Measurements from ENCODE around the gene EHMT2. TPM values are rescaled to one million over a fixed set of nuclear protein-coding genes. Genes with fewer than 3 reads are reported as not detected.

Gene EHMT2
- total and polyA plus RNA-seq, 4 donors, result 7.9 to 21.4 (median 10.6) TPM

DNA sequence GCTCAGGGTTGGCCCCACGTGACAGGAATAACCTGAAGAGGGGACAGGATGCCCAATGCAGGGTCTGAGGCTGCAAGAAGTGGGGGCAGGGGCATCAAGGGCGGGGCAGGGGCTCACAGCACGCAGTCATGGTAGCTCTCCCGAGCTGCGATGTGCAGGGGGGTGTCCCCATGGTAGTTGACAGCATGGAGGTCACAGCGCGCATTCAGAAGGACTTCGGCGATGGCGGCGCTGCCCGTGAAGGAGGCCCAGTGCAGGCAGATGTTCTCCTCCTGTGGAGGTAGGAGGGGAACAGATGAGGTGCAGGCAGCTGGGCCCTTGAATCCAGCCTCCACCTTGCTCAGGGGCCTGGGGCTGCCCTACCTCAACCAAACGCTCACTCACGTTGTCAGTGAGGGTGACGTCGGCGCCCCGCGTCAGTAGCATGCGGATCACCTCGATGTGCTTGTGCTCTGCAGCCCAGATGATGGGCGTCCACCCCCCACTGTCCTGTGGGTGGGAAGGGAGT is 12.9 kb downstream of the EHMT2 start:
- no peaks in the 10 kb centered on the region for H3K9me3 ChIP-seq (ENCODE audit: control insufficient read depth in 4 of 4, low read length in 3 of 4)
- H3K27me3 ChIP-seq (ENCODE audit: control insufficient read depth in 4 of 4, insufficient read depth in 4 of 4, low read length in 3 of 4), result no peaks in the 10 kb centered on the region
- TF ChIP-seq HNF4A (conservative IDR thresholded peaks at IDR 0.05) (no peak), HNF4G (IDR thresholded peaks at IDR 0.05) (no peak), NR2F2 (IDR thresholded peaks at IDR 0.05) (no peak), TAF1 (conservative IDR thresholded peaks at IDR 0.05) (no peak), YY1 (IDR thresholded peaks at IDR 0.05) (no peak), RXRA (IDR thresholded peaks at IDR 0.05) (no peak), ZBTB33 (IDR thresholded peaks at IDR 0.05) (no peak), MAX (IDR thresholded peaks at IDR 0.05) (no peak), FOXA1 (IDR thresholded peaks at IDR 0.05) (no peak)
- TF ChIP-seq, protein P1, sequence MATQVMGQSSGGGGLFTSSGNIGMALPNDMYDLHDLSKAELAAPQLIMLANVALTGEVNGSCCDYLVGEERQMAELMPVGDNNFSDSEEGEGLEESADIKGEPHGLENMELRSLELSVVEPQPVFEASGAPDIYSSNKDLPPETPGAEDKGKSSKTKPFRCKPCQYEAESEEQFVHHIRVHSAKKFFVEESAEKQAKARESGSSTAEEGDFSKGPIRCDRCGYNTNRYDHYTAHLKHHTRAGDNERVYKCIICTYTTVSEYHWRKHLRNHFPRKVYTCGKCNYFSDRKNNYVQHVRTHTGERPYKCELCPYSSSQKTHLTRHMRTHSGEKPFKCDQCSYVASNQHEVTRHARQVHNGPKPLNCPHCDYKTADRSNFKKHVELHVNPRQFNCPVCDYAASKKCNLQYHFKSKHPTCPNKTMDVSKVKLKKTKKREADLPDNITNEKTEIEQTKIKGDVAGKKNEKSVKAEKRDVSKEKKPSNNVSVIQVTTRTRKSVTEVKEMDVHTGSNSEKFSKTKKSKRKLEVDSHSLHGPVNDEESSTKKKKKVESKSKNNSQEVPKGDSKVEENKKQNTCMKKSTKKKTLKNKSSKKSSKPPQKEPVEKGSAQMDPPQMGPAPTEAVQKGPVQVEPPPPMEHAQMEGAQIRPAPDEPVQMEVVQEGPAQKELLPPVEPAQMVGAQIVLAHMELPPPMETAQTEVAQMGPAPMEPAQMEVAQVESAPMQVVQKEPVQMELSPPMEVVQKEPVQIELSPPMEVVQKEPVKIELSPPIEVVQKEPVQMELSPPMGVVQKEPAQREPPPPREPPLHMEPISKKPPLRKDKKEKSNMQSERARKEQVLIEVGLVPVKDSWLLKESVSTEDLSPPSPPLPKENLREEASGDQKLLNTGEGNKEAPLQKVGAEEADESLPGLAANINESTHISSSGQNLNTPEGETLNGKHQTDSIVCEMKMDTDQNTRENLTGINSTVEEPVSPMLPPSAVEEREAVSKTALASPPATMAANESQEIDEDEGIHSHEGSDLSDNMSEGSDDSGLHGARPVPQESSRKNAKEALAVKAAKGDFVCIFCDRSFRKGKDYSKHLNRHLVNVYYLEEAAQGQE (IDR thresholded peaks at IDR 0.05), result no peak
- TF ChIP-seq, protein P2, sequence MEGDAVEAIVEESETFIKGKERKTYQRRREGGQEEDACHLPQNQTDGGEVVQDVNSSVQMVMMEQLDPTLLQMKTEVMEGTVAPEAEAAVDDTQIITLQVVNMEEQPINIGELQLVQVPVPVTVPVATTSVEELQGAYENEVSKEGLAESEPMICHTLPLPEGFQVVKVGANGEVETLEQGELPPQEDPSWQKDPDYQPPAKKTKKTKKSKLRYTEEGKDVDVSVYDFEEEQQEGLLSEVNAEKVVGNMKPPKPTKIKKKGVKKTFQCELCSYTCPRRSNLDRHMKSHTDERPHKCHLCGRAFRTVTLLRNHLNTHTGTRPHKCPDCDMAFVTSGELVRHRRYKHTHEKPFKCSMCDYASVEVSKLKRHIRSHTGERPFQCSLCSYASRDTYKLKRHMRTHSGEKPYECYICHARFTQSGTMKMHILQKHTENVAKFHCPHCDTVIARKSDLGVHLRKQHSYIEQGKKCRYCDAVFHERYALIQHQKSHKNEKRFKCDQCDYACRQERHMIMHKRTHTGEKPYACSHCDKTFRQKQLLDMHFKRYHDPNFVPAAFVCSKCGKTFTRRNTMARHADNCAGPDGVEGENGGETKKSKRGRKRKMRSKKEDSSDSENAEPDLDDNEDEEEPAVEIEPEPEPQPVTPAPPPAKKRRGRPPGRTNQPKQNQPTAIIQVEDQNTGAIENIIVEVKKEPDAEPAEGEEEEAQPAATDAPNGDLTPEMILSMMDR (IDR thresholded peaks at IDR 0.05; ENCODE audit: low read depth, low read length, missing input control), result no peak
- H3K9ac ChIP-seq (ENCODE audit: low read depth in 1 of 2, low read length in 2 of 2), result no peak overlapping the region
- no peak overlapping the region for H3K4me3 ChIP-seq (ENCODE audit: low read depth in 1 of 3, low read length in 3 of 3)
- peaks cover 21 to 84% (median 37%) of the 10 kb centered on the region in 4 donors for H3K36me3 ChIP-seq (ENCODE audit: control insufficient read depth in 4 of 4, insufficient read depth in 3 of 4, low read depth in 1 of 4, low read length in 3 of 4)
- no peak for DNase-seq (ENCODE audit: low spot score)
- no peaks in the 10 kb centered on the region for H3K4me1 ChIP-seq (ENCODE audit: control insufficient read depth in 4 of 4, insufficient read depth in 4 of 4, low read length in 3 of 4)
- WGBS, result 98% methylated on average over 22 of the region's 22 CpGs
- H3K27ac ChIP-seq (ENCODE audit: low read depth in 1 of 2, low read length in 2 of 2), result no peak overlapping the region

DNA sequence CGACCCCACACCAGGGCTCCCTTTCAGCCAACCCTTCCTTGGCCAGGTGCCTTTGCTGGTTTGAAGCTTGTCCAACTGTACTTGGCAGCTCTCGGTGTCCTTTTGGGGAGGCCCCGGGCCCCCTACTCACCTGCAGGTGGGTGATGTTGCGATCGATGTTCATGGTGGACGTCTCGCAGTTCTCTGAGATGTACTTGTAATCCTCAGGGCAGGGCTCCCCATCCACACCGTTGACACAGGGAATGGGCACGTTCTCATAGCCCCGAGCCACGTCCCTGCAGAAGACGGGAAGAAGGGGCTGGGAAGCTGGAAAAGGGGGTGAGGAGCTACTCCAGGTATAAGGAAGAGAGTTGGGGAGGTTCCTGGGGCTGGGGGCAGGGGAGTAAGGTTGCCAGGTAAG is 13.8 kb downstream of the EHMT2 start:
- Histone ChIP-seq H3K36me3 (ENCODE audit: control insufficient read depth in 4 of 4, insufficient read depth in 3 of 4, low read depth in 1 of 4, low read length in 3 of 4) (peaks cover 21 to 76% (median 36%) of the 10 kb centered on the region in 4 donors), H3K9me3 (ENCODE audit: control insufficient read depth in 4 of 4, low read length in 3 of 4) (no peaks in the 10 kb centered on the region), H3K9ac (ENCODE audit: low read depth in 1 of 2, low read length in 2 of 2) (no peak overlapping the region), H3K27ac (ENCODE audit: low read depth in 1 of 2, low read length in 2 of 2) (no peak overlapping the region), H3K4me1 (ENCODE audit: control insufficient read depth in 4 of 4, insufficient read depth in 4 of 4, low read length in 3 of 4) (no peaks in the 10 kb centered on the region), H3K4me3 (ENCODE audit: low read depth in 1 of 3, low read length in 3 of 3) (no peak overlapping the region), H3K27me3 (ENCODE audit: control insufficient read depth in 4 of 4, insufficient read depth in 4 of 4, low read length in 3 of 4) (no peaks in the 10 kb centered on the region)
- WGBS, result 96% methylated on average over 12 of the region's 12 CpGs
- no peak for DNase-seq (ENCODE audit: low spot score)
- no peak for TF ChIP-seq JUND (IDR thresholded peaks at IDR 0.05)
- TF ChIP-seq, protein P1 (IDR thresholded peaks at IDR 0.05), result no peak
- no peak for TF ChIP-seq FOXA2 (IDR thresholded peaks at IDR 0.05)
- TF ChIP-seq GABPA (IDR thresholded peaks at IDR 0.05 in 1 of 2, conservative IDR thresholded peaks at IDR 0.05 in 1 of 2), result no peak
- TF ChIP-seq HNF4G (IDR thresholded peaks at IDR 0.05), result no peak
- TF ChIP-seq, protein P2 (IDR thresholded peaks at IDR 0.05; ENCODE audit: low read depth, low read length, missing input control), result no peak
- no peak for TF ChIP-seq HNF4A (conservative IDR thresholded peaks at IDR 0.05)
- TF ChIP-seq NR2F2 (IDR thresholded peaks at IDR 0.05), result no peak
- no peak for TF ChIP-seq ZBTB33 (IDR thresholded peaks at IDR 0.05)
- no peak for TF ChIP-seq MAX (IDR thresholded peaks at IDR 0.05)
- no peak for TF ChIP-seq TAF1 (conservative IDR thresholded peaks at IDR 0.05)
- TF ChIP-seq RXRA (IDR thresholded peaks at IDR 0.05), result no peak

All from liver (tissue), 9 donors.